GM19193 (cell line): ENCODE data around the gene CMIP.
A peak's percentile ranks its signal among the peaks of the same experiment; 100 is the strongest.

ENCODE experiments used
- POLR2A ChIP-seq: IDR thresholded peaks from 4 replicates; pipeline ENCODE4 v1.6.1; 2011; ENCODE audit not compliant: insufficient read depth, insufficient read length; ENCODE audit errors: extremely low read depth

The CMIP gene

DNA sequence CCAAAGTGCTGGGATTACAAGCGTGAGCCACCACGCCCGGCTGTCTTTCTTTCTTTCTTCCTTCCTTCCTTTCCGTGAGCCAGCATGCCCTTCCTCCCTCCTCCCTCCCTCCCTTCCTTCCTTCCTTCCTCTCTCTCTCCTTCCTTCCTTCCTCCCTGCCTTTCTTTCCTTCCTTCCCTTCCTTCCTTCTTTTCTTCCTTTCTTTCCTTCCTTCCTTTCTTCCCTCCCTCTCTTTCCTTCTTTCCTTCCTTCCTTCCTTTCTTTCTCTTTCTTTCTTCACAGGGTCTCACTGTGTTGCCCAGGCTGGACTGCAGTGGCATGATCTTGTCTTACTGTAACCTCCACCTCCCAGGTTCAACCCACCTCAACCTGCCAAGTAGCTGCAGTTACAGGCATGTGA is 283.8 kb downstream of the CMIP start:
- TF ChIP-seq POLR2A: no peak

DNA sequence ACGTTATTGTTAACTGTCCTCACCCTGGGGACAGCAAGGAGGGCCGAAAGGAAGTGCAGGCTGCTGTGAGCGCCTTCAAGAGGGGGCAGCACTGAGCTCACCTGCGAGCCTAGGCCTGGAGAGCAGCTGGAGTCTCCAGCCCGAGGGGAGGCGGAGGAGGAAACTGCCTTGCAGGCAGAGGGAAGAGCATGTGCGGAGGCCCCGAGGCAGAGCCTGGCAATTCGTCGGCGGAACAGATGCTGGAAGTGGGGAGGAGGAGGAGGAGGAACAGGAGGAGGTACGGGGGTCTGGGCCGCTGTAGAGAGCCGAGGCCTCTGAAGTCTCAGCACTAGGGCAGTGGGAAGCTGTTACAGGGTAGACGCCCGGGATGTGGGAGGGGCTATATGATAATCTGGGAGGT is 284.8 kb downstream of the CMIP start:
- no peak for TF ChIP-seq POLR2A

DNA sequence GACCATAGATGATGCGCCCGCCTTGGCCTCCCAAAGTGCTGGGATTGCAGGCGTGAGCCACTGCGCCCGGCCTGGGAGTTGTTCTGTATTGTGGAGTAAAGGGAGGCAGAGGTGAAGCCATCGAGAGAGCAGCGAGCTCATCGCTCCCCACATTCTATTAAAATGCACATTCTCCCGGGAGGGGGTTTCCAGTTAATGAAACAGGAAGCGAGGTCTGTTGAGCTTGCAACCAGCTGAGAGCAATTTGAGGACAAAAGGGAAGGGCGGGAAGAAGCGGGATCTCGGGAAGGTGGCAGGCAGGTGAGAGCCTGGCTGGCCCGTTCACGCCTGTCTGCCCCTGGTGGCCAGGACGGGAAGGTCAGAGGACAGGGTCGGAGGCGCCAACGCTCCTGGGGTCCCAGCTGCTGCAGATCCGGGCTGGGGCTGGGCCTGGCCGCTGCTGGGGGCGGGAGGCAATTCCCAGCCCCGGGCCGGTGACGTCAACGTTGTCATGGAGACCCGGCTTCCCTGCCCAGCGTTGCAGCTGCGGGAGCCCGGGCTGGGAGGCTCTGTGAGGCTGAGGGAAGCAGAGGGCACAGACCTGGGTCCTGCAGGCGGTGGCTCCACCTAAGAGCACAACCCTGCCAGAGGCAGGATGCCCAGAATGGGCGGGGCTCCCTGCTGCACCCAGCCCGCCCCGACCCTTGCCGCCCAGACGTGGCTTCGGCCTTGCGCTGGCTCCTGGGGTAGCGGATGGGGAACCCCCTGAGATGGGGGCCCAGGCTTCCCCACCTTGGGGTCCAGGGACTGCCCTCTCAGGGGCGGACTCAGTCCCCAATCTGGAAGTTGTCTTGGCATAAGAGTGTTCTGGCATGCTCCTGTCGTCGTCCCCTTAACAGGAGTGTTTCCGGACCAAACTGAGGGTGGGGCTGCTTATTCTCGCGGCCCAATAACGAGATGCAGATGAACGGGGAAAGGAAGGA is 285.8 kb downstream of the CMIP start:
- TF ChIP-seq POLR2A: peak; percentile 37

DNA sequence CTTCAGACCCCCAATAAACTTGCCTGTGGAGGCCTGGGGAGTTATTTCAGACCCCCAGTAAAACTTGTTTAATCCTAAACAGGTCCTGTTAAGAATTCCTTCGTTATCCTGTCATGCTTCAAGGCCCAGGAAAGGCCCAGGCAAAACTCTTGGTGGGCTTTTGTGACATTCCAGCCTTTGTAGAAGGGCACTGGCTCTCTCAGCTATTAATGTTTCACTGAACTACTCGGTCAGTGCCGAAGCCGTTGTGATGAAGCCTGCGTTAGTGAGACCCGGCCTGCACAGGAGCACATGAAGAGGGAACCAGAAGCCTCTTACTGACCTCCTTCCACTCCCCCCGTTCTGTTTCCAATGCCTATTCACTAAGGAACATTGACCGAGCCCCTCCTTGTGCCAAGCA is 287.0 kb downstream of the CMIP start:
- TF ChIP-seq POLR2A: no peak

DNA sequence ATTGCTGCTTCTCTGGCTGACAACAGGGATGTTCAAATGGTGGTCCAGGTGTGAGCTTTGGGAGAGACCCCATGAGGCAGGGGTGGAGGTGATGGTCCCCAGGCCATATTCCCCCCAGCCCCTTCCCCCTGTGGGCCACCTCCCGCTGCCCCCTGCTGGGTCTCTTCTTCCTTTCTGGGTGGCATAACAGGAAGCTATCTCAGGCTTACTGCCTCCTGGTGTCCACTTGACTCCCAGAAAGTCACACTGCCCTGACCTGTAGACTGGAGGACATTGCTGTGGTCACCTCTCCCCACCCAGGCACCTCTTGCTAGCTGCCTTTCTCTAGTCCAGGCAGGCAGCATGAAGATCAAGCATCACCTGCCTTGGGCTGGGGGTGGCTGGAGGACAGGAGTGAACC is 288.1 kb downstream of the CMIP start:
- TF ChIP-seq POLR2A: no peak

DNA sequence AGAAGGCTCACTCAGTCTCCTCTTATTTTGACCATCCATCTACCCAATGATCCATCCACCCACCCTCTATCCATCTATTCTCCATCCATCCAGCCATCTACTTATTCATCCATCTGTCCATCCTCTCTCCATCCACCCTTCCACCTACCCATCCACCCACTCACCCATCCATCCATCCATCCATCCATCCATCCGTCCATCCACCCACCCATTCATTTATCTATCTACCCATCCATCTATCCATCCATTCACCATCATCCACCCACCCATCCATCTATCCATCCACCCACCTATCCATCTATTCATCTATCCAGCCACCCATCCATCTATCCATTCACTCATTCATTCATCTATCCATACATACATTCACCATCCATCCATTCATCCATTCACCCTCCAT is 288.7 kb downstream of the CMIP start:
- TF ChIP-seq POLR2A: no peak

DNA sequence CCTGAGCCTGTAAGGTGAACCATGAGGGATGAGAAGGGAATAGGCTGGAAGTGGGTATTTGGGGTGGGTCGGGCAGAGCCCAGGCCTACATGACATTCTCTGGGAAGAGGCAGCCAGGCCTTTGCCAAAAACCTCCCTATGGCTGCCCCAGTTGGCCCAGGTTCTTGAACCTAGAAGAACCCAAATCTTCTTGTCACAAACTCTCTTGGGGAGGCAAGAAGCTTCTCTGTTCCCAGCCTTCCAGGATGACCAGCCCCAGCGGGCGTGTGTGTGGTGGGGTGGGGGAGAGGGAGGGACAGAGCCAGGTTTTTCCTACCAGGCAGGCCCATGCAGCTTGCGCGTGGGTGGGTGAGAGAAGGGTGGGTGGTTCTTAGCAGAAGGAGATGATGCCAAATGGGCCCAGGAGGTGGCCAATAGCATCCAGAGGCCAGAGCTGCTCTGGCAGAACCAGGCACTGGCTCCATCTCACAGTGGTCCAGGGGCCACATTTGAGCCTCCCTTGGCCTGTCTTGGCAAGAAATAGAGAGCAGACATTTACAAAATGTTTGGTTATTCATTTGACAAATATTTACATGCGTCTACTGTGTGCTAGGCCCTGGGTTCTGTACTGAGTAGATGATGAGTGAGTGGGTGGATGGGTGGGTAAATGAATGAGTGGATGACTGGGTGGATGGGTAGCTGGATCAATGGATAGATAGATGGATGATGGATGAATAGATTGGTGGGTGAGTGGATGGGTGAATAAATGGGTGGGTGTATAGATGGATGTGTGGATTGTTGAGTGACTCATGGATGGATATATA is 290.2 kb downstream of the CMIP start:
- no peak for TF ChIP-seq POLR2A

DNA sequence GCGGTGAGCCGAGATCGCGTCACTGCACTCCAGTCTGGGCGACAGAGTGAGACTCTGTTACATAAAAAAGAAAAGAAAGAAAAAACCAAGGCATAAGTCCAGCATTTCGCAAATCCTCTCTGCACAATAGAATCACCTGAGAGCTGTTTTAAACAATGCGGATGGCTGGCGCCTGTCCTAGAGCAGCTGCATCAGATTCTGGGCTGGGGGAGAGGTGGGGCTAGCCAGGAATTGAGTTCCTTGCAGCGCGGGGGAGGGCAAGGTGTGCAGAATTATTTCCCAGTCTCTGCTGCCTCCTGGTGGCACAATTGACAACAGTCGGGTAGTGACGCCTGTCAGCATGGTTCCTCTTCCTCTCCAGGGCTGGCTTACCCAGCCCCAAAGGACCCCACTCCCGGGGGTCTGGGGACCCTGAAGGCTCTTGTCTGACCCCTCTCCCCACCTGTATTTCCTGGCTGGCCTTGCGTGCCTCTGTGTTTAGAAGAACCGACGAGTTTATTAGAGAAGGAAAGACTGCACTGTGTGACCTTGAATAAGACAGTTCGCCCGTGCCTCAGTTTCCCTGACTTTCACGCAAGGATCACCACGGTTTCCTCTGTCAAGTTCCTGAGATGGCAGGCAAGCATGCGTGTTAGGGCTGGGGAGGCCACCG is 293.4 kb downstream of the CMIP start:
- peak; percentile 15 for TF ChIP-seq POLR2A

DNA sequence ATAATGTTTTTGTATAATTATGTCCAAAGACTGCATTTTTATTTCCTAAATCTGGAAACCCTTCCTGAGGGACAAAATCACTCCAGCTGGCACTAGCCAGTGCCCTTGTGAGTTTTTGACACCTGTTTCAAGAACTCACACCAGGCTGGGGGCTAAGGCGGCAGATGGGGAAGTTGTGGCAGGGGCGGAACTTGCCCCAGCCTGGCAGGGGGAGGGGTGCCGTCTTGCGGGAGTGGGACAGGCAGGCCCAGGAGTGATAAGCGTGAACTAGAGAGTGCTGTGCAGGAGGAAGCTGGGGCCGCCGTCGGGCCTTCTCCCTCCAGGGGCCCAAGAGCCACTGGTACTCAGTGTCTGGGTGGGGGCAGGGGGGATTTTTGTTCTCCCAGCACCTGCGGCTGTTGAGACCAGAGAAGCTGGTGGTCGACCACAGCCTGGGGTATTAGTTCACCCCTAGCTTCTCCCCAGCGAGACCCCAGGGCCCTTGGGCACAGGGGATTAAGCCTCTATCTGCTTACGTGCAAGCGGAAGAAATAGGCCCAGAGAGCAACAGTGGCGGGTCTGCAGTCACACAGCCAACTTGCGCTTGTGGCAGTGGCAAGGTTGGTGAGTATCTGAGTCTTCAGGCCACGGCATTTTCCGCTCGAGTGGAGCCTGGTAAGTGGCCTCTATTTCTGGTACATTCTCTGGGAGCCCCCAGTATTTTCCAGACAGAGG is 294.3 kb downstream of the CMIP start:
- peak; percentile 38 for TF ChIP-seq POLR2A

DNA sequence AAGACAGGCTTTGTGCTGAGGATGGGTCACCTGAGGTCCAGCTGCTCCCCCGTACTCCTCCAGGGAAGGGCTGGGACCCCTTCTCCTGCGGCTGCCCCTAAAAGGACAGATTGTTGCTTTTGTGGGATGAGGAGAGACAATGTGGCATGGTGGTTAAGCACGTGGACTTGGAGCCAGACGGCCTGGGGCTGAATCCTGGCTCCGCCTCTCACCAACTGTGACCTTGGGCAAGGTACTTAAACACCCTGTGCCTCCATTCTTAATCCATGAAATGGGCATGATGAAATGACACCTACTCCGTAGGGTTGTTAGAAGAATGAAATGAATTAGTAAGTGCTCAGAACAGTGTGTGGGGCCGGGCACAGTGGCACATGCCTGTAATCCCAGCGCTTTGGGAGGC is 294.9 kb downstream of the CMIP start:
- no peak for TF ChIP-seq POLR2A

DNA sequence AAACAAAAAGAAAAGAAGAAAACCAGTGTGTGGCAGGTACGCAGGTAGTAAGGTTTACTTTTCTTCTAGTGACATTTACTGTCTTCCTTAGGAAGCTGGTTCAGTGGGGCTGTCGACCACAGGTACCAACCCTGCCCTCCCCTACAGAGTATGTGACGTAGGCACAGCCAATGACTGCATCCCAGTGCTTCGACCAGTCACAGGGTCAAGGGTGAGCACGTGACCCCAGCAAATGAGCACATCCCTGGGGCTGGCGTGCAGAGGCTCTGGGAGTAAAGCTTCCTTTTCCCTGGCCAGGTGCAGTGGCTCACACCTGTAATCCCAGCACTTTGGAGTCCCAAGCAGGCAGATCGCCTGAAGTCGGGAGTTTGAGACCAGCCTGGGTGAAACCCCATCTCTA is 295.6 kb downstream of the CMIP start:
- TF ChIP-seq POLR2A: peak; percentile 34

DNA sequence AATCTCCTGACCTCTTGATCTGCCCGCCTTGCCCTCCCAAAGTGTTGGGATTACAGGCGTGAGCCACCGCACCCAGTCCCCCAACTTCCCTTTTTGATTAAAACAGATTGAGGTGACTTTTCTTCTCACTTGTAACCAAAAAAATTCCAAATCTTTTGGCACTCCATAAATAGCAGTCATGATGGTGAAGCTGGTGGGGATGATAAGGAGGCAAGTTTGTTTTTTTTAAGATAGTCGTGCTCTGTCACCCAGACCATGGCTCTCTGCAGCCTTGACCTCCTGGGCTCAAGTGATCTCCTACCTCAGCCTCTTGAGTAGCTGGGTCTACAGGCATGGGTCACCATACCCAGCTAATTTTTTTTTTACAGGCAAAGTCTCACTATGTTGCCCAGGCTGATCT is 299.8 kb downstream of the CMIP start:
- TF ChIP-seq POLR2A: no peak

DNA sequence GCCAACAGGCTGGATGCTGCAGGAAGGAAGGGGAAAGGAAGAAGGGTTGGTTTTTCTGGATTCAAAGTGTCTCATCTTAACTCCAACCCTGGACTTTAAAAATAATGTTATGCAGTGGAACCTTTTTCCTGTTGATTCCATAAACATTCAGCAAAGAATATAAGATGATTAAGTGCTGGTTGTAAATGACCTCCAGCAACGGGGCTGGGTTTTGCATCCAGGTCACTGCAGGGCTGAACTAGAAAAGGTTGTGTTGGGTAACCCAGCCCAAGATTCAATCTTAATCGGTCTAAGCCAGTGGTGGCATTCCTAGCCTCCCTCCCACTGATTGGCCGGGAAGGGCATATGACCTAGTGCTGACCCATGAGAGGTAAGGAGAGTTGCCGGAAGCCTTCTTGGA is 300.3 kb downstream of the CMIP start:
- TF ChIP-seq POLR2A: no peak

DNA sequence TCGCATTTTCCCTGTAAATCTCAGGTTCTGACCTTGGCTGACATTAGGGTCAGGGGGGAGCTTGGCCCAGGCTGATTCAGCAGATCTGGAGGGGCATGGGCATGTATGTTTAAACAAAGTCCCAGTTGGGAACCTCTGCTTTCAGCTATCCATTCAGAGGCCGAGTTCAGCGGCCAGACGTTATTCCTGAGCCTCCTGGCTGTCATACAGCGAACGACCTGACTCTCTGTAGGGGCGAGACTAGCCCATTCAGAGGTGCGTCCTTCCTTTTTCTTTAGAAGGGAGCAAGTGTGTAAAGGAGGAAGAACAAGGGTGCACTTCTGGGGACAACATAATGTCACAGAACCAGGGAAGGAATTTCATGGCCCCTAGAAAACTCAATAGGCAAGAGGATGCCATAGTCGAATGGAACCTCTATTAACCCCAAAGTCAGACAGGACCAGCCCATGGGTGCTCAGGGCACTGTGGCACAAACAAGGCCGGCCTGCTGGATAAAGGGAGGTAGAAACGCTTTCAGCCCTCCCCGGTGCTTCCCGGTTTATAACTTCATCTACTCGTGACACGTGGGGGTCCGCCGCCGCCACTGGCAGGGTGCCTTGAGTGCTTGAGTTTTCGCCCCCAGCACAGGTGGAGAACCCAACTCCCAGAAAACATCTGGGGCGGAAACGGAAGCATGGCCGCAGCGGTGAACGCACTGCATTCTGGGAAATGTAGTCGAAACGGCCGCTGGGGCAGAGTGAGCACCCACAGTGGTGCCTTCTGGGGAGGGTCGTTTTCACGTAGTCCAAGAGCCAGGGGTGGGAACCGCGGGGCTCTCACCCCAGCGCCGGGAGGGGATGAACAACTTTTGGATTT is 301.3 kb downstream of the CMIP start:
- TF ChIP-seq POLR2A: peak; percentile 66

DNA sequence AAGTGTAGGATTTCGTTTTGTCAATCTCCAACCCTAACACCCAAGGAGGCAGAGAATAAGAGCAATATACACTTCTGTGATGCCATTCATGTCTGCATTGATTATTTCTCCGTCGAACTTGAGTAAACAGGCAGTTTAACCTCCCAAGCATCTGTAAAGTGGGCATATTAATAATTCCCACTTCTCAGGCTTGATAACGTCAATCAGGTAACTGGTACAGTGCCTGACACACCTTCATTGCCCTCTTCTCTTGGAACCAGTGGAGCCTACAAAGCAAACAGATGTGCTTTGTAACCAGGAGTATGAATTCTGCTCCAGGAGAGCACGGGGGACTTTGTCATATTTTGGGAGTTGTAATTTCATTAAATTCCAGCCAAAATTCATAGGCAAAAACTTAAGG is 302.0 kb downstream of the CMIP start:
- TF ChIP-seq POLR2A: no peak
